Ovary (tissue), 9 donors: Measurements from ENCODE around the gene SZRD1. TPM values are rescaled to one million over a fixed set of nuclear protein-coding genes. Genes with fewer than 3 reads are reported as not detected.

ENCODE experiments used
- DNase-seq, 5 donors: peaks; one replicate each; pipeline ENCODE4 v3.0.0-alpha.2; 2019 to 2020
- H3K27ac ChIP-seq, 2 donors: fragments of 200-600 bp; one replicate each; pipeline versions ENCODE4 v1.5.1 to v1.8.0; 2019 to 2022
- H3K27me3 ChIP-seq: fragments of 200-600 bp; one replicate; pipeline ENCODE4 v1.8.0; 2022
- H3K36me3 ChIP-seq: fragments of 200-600 bp; sonication (generic); one replicate; pipeline ENCODE4 v1.5.1; 2019
- H3K4me1 ChIP-seq: one replicate; pipeline ENCODE4 v1.8.1; 2013; ENCODE audit warnings: mild to moderate bottlenecking, moderate library complexity; ENCODE audit not compliant: insufficient read depth
- H3K4me3 ChIP-seq: fragments of 200-600 bp; sonication (generic); one replicate; pipeline ENCODE4 v1.5.1; 2017
- H3K9me3 ChIP-seq, 2 donors: fragments of 200-600 bp in 1 of 2; sonication (generic) in 1 of 2; one replicate each; pipeline versions ENCODE4 v1.5.1 to v1.8.1; 2013 to 2019; ENCODE audit warnings: mild to moderate bottlenecking in 1 of 2, moderate library complexity in 1 of 2
- EP300 ChIP-seq: sonication (generic); formaldehyde crosslinking; IDR thresholded peaks from one replicate; pipeline ENCODE4 v1.6.1; 2017; ENCODE audit warnings: antibody characterized with exemption
- POLR2A ChIP-seq: fragments of 450-650 bp; IDR thresholded peaks from one replicate; pipeline ENCODE4 v1.6.1; 2017; ENCODE audit warnings: antibody characterized with exemption, mild to moderate bottlenecking, moderate library complexity
- WGBS, 3 donors: extraction: QIAGEN DNeasy Blood & Tissue Kit in 1 of 3; methylation state at CpG; one replicate each; pipeline versions ENCODE4 v1.1.5 to v1.1.7; 2013 to 2017; 5-methylcytosine and 5-hydroxymethylcytosine counted together
- intact Hi-C, 4 donors: fragments of 100-400 bp; cut with DNase I; formaldehyde crosslinking; loops; one replicate each; pipeline versions ENCODE4 v1.11.0 to v1.15.1; 2022 to 2023
- polyA plus RNA-seq, 2 donors: library from polyadenylated mRNA; stranded (reverse); fragments of 200-250 nt in 1 of 2; fragments of 350-450 nt in 1 of 2; fragmentation: Illumina TruSeq in 1 of 2; extraction: RNeasy Lipid Tissue Mini Kit (QIAGEN cat#74804) in 1 of 2; gene quantifications; one replicate each; pipeline ENCODE4 v1.2.3, GENCODE V29; 2013 to 2014
- total RNA-seq, 7 donors: library from RNA; depleted of rRNA in 2 of 7; stranded (reverse); fragments of >200 nt in 2 of 7; fragmentation: NEBNext Ultra II Directional in 3 of 7; extraction: Animal tissue kit (Norgen Biotek cat#: 25700) in 3 of 7; gene quantifications; one replicate each; pipeline versions ENCODE4 v1.1.0 to v1.2.4, GENCODE V29; 2016 to 2023
- TF ChIP-seq, protein P1 (sequence below), 3 donors: fragments of 450-650 bp in 2 of 3; fragments of 200-600 bp in 1 of 3; IDR thresholded peaks; one replicate each; pipeline versions ENCODE4 v1.5.1 to v1.8.0; 2016 to 2022; ENCODE audit warnings: antibody characterized with exemption in 3 of 3, mild to moderate bottlenecking in 1 of 3
- donor health status: DM: no; HTN: no; CAD: no; lungs with moderate emphysema.
- donor health status: DM: no; HTN: no; CAD: no.
- donor health status: Bipolar disorder and iron deficiency.
- donor health status: DM: yes; HTN: yes; CAD: no.
- donor health status: DM: no; HTN: no; CAD: no.
- donor health status: DM: yes; HTN: yes; CAD: no.

The SZRD1 gene
- total and polyA plus RNA-seq, 9 donors: 45.3 to 152 (median 120) TPM

DNA sequence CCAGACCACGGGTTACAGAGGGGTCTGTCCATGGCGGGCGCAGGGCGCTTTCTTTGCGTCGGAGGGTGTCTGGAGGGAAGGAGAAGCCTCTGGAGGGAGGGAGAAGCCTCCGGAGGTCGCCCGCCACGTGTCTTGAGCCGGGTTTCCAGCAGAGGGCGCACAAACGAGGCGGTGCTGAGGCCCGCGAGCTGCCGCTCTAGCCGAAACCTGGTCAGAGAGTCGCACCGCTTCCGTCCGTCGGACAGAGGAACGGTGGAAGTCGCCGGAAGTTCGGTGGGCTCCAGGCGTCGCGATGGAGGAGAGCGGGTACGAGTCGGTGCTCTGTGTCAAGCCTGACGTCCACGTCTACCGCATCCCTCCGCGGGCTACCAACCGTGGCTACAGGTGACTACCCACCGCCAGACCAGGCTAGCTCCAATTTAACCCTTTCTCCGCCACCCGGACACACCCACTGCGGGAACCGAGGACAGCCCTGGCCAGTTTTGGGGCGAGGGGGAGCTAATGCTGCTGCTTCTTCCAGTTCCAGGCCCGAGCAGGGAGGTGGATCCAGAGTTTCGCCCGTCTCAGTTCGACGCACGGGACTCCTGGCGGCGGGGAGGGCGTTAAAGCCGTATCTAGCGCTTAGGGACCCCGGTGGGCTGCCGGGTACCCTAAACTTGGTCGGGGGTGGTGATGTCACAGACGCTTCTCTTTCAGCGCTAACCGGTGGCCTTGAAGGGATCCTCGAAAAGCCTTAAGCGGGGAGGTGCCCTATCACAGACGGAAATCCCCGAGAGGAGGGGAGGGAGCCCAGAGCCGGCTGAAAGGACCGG lies 73.6 kb downstream of the SZRD1 start, which contains the start of gene NECAP2:
NECAP2 (plus strand) TSS at position 255 of the 812 bp plus-strand sequence; CDS start at position 293, 38 bp downstream.
- H3K9me3 ChIP-seq: no peaks in the 10 kb centered on the region
- H3K4me1 ChIP-seq: peaks cover 2% of the 10 kb centered on the region
- H3K4me3 ChIP-seq: peak within 1 kb of the TSS; percentile 67
- peak within 1 kb of the TSS; percentile 15 to 65 for H3K27ac ChIP-seq
- no peaks in the 10 kb centered on the region for H3K27me3 ChIP-seq
- WGBS, 3 donors: 0% methylated on average over 61 to 68 of the region's 68 CpGs
- H3K36me3 ChIP-seq: no peaks in the 10 kb centered on the region
- peak; percentile 92 to 97 (median 94) for DNase-seq
- intact Hi-C loops: loop anchor here in 1 of 4 donors (10.0 kb wide), 1 partner anchor 54 kb away; no protein-coding TSS in a partner anchor
- TF ChIP-seq POLR2A (peak; percentile 20), EP300 (no peak)
- TF ChIP-seq, protein P1, sequence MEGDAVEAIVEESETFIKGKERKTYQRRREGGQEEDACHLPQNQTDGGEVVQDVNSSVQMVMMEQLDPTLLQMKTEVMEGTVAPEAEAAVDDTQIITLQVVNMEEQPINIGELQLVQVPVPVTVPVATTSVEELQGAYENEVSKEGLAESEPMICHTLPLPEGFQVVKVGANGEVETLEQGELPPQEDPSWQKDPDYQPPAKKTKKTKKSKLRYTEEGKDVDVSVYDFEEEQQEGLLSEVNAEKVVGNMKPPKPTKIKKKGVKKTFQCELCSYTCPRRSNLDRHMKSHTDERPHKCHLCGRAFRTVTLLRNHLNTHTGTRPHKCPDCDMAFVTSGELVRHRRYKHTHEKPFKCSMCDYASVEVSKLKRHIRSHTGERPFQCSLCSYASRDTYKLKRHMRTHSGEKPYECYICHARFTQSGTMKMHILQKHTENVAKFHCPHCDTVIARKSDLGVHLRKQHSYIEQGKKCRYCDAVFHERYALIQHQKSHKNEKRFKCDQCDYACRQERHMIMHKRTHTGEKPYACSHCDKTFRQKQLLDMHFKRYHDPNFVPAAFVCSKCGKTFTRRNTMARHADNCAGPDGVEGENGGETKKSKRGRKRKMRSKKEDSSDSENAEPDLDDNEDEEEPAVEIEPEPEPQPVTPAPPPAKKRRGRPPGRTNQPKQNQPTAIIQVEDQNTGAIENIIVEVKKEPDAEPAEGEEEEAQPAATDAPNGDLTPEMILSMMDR (IDR thresholded peaks at IDR 0.05): peak; percentile 91 to 97 (median 95)

DNA sequence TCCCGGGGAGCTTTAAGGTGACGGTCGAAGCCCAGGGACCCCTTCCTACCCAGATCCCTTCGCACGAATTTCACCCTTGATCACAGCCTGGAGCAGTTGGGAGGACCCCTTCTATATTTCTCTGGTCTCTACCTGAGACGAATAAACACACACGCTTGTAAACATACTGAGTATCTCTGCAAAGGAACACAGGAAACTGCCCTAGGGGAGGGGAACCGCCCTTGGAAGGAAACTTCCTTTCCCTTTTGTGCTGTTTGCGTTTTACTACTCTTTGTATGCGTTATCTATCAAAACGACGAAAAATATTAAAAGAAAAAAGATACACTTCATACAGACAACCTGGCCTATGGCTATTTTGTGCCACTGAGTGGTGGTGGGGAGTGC lies 74.2 kb downstream of the SZRD1 start:
- H3K4me3 ChIP-seq: peak overlapping the region; percentile 67
- peak overlapping the region; percentile 15 to 65 for H3K27ac ChIP-seq
- intact Hi-C loops: loop anchor here in 1 of 4 donors (10.0 kb wide), 1 partner anchor 54 kb away; no protein-coding TSS in a partner anchor
- WGBS, 3 donors: 2 to 3% (median 2%) methylated on average over 12 of the region's 12 CpGs
- H3K27me3 ChIP-seq: no peaks in the 10 kb centered on the region
- no peak for TF ChIP-seq EP300
- TF ChIP-seq, protein P1 (IDR thresholded peaks at IDR 0.05): no peak
- no peak for TF ChIP-seq POLR2A
- no peaks in the 10 kb centered on the region for H3K9me3 ChIP-seq
- H3K36me3 ChIP-seq: no peaks in the 10 kb centered on the region
- H3K4me1 ChIP-seq: peaks cover 2% of the 10 kb centered on the region
- no peak for DNase-seq

DNA sequence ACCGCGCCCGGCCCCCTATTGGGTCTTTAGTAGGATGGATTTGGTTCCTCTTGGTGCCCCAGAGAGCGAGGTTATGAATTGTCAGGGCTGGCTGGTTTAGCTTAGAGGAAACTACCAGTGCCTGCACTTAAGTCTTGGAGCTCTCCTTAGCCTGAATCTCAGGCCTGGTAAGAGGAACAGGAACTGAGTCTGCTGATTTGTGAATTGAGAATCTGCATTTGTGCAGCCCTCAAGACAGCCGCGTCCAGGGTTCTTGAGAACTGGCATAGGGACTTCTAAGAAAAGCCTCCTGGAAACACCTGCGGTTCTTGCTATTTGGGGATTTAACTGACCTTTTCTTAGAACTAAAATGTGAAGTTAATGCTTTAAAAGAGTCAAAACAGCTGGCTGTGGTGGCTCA lies 75.2 kb downstream of the SZRD1 start:
- intact Hi-C loops: loop anchor here in 1 of 4 donors (10.0 kb wide), 1 partner anchor 53 kb away; no protein-coding TSS in a partner anchor
- no peak for DNase-seq
- H3K4me1 ChIP-seq: peaks cover 2% of the 10 kb centered on the region
- no peaks in the 10 kb centered on the region for H3K27me3 ChIP-seq
- no peak overlapping the region for H3K27ac ChIP-seq
- TF ChIP-seq, protein P1 (IDR thresholded peaks at IDR 0.05): no peak
- TF ChIP-seq POLR2A: no peak
- no peak for TF ChIP-seq EP300
- no peak overlapping the region for H3K4me3 ChIP-seq
- H3K9me3 ChIP-seq: no peaks in the 10 kb centered on the region
- WGBS, 3 donors: 88 to 96% (median 91%) methylated on average over 7 of the region's 7 CpGs
- H3K36me3 ChIP-seq: no peaks in the 10 kb centered on the region

DNA sequence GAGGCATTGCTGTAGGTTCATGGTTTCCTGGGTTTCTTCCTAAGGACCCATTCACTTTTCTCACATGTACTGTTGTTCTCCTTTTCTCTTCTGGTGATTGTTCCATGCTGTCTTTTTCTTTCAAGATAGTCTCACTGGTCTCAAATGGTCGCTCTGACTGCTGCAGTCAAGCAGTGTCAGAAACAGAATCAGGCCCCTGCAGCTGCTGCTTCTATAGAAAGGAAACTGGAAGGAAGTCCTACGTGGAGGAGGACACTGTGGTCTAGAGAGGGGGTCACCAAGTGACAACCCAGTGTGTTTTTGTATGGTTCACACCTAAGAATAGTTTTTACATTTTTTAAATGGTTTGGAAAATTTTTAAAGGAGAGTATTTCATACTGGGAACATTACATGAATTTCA lies 75.9 kb downstream of the SZRD1 start:
- no peak for DNase-seq
- H3K9me3 ChIP-seq: no peaks in the 10 kb centered on the region
- no peak for TF ChIP-seq EP300
- no peak for TF ChIP-seq POLR2A
- TF ChIP-seq, protein P1 (IDR thresholded peaks at IDR 0.05): no peak
- H3K27me3 ChIP-seq: no peaks in the 10 kb centered on the region
- H3K4me1 ChIP-seq: peaks cover 2% of the 10 kb centered on the region
- H3K27ac ChIP-seq: no peak overlapping the region
- intact Hi-C loops: loop anchor here in 1 of 4 donors (10.0 kb wide), 1 partner anchor 52 kb away; no protein-coding TSS in a partner anchor
- WGBS, 3 donors: 61 to 71% (median 69%) methylated on average over 2 of the region's 2 CpGs
- H3K4me3 ChIP-seq: no peak overlapping the region
- no peaks in the 10 kb centered on the region for H3K36me3 ChIP-seq
